ENCODE results near the gene ZNF324B.
"Not testable (repeated sequence)": the region's sequence is repeated elsewhere in the genome, so short reads cannot be mapped to it uniquely, and the experiment has no call there.

The ZNF324B gene

GRCh38 chr19:58451358-58452101, at the start of gene ZNF324B:
ZNF324B (plus strand) TSS chr19:58451622; CDS start chr19:58453702, 2,080 bp downstream.
- peak; percentile 69; the same call in 1 of the 2 replicates for TF ChIP-seq ZFX (IDR thresholded peaks at IDR 0.05)
- TF ChIP-seq, protein P1, sequence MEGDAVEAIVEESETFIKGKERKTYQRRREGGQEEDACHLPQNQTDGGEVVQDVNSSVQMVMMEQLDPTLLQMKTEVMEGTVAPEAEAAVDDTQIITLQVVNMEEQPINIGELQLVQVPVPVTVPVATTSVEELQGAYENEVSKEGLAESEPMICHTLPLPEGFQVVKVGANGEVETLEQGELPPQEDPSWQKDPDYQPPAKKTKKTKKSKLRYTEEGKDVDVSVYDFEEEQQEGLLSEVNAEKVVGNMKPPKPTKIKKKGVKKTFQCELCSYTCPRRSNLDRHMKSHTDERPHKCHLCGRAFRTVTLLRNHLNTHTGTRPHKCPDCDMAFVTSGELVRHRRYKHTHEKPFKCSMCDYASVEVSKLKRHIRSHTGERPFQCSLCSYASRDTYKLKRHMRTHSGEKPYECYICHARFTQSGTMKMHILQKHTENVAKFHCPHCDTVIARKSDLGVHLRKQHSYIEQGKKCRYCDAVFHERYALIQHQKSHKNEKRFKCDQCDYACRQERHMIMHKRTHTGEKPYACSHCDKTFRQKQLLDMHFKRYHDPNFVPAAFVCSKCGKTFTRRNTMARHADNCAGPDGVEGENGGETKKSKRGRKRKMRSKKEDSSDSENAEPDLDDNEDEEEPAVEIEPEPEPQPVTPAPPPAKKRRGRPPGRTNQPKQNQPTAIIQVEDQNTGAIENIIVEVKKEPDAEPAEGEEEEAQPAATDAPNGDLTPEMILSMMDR (conservative IDR thresholded peaks at IDR 0.05) = no peak
- H3K27ac ChIP-seq = peak within 1 kb of the TSS; percentile 81

DNA sequence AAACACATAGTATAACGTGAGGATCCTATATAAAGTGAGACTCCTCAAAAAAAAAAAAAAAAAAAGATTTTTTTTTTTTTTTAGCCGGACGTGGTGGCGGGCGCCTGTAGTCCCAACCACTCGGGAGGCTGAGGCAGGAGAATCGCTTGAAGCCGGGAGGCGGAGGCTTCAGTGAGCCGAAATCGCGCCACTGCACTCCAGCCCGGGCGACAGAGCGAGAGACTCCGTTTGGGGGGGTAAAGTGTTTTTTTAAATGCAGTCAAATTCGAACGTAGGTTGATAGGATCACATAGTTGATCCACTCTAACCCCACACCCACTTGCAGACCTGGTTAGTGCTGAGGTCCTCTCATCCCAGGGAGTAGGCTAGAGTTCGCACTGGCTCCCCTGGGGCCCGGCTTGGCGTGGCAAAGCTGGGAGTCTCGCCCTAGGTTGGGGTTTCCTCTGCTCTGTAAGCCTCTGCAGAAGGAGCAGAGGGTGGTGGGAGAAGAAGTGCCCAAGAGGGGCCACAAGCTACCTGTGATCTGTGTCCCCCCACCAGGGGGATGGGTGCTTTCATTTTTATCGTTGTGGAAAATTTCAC, 49.5 kb upstream of the ZNF324B start:
- H3K27ac ChIP-seq = peak overlapping the region; percentile 76
- TF ChIP-seq ZFX (IDR thresholded peaks at IDR 0.05) = no peak
- TF ChIP-seq, protein P1 (conservative IDR thresholded peaks at IDR 0.05) = no peak

- H3K27ac ChIP-seq = not testable (repeated sequence)
These were observed 47.4 kb upstream of the ZNF324B start for GRCh38 chr19:58403920-58404478.

DNA sequence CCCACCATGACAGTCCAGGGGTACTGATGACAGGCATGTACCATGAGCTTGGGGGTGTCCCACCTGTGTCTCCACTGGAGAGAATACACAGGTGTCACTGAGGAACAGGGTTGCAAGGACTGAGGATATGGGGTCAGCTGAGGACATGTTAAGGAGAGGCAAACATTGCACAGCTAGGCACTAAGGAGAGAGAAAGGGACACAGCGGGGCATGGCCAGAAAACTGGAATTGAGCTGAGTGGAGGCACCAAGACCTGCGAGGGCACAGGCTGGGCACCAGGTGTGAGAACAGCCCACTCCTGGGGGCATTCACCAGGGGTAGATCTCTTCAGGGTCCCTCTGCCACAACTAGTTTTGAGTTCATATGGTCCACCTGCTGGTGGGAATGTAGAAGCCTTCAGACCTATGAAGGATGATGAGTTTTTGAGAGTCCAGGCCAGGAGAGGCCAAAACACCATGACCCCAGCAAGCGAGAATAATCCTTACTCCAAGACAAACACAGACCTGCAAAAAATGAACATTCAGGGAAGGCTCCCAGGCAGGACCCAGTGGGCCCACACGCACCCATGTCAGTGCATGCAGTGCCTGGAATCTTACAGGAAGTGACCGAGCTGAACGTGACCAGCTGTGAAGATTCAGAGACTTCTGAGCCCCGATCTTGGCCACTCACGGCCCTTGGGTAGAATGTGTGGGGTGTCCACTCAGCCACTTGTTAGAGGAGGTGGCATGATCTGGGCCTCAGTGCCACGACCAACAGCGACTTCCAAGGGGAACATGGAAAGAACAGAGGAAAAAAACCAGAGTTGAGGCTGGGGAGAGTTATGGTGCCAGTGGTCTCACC, 44.4 kb upstream of the ZNF324B start:
- H3K27ac ChIP-seq = peak overlapping the region; percentile 88
- no peak for TF ChIP-seq ZFX (IDR thresholded peaks at IDR 0.05)
- TF ChIP-seq, protein P1 (conservative IDR thresholded peaks at IDR 0.05) = no peak; the same call in 1 of the 2 replicates

- TF ChIP-seq ZFX (IDR thresholded peaks at IDR 0.05) = no peak
- TF ChIP-seq, protein P1 (conservative IDR thresholded peaks at IDR 0.05) = no peak
- H3K27ac ChIP-seq = peak overlapping the region; percentile 88
These were observed 43.7 kb upstream of the ZNF324B start for GRCh38 chr19:58407658-58408151.

- peak within 1 kb of the TSS; percentile 88 for H3K27ac ChIP-seq
- TF ChIP-seq ZFX (IDR thresholded peaks at IDR 0.05) = no peak
- TF ChIP-seq, protein P1 (conservative IDR thresholded peaks at IDR 0.05) = no peak; the same call in 1 of the 2 replicates
These were observed 43.0 kb upstream of the ZNF324B start, which contains the start of gene ZNF584 for GRCh38 chr19:58408152-58409009. ZNF584 (plus strand) TSS chr19:58408649; CDS start chr19:58409148, 499 bp downstream.

Measured in C4-2B (cell line).